HS-5 (cell line): ENCODE data around the gene MLYCD.

Experiments
- DNase-seq: peaks from one replicate; pipeline ENCODE4 v3.0.0-alpha.2; 2012; ENCODE audit warnings: low read depth

The MLYCD gene

DNA sequence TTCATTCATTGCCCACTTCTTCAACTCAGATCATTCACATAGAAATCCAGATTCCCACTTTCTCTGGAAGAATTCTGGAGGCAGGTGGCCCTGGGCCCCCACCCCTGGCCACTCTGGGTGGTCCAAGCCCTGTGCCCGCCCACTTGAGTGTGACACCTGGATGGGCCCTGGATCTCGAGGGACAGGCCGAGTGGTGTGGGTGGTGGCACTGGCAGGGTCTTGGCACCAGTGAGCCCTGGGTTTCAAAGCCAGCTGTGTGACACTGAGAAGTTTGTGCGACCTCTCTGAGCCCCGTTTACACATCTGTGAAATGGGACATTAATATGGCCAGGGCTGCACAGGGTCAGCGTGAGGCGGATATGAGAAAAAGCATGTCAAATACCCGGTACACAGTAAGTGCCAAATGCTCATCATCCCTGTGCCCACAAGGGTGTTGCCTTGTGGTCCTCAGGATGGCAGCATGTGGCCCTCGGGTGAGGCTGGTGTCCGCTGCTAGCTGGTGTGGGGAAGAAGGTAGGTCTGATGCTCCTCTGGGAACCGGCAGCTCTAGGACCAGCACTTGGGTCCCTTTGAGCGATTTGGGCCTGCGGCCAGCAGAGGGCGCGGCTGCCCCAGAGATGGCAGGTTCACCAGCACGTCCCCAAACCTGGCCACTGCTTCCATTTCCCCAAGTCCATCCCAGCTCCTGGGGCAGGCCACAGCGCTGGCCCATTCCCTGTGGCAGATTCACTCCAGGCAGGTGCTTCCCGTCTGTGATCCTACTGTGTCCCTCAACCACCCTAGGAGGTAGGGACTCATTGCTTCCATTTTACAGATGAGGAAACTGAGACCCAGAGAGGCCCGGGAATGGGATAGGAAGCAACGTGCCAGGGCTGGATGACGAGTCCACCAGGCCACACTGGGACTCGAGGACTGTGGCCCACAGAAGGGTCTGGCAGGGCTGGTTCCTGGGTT is 57.7 kb downstream of the MLYCD start:
- DNase-seq, result peak; percentile 0

DNA sequence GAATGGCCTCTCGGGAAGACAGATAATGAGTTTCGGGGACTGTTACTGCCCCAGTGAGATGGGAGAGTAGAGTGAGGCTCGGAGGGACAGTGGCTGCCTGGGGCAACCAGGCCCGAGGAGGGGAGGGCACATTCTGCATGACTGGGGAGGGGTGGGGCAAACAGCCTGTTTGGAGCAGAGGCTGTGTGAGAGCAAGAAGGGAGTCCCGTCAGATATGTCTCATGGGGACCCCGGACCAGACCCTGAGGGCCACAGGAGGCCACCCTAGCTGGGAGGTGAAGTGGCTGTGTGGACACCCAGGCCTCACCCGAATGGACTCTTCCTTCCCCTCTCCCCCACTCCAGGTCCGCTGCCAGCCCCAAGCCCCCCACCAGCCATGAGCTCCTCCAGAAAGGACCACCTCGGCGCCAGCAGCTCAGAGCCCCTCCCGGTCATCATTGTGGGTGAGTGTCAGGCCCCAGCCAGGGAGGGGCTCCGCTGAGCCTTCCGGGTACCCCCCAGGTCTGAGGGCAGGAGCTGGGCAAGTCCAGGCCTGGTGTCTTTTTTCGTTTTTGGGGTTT is 58.5 kb downstream of the MLYCD start:
- DNase-seq, result no peak

DNA sequence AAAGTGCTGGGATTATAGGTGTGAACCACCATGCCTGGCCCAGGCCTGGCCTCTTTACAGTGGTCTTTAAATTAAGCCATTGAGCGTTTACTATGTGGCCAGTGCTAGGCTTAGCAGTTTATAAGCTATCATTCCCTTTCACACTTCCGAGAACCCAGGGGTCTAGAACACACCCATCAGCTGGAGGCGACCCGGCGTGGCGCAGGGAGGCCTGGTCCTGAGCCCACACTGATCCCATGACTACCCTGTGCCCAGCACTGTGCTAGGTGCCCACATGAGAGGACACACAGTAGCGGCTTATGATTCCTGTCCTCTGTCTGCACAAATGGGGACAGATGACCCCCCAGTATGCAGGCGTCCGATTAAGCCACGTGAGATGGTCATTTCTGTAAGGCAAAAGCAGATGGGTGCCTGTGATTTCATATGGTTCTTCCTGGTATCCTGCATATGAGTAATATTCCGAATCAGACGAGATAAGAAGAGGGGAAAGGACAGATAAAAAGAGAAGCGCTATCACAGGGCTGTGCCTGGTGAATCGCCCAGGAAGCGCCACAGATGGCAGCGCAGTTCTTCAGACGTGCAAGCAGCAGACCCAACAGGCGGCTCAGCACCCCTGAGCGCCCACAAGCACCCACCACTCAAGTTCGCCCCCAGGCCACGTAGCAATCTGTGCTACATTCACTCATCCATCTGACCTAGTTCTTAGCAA is 59.4 kb downstream of the MLYCD start:
- no peak for DNase-seq

DNA sequence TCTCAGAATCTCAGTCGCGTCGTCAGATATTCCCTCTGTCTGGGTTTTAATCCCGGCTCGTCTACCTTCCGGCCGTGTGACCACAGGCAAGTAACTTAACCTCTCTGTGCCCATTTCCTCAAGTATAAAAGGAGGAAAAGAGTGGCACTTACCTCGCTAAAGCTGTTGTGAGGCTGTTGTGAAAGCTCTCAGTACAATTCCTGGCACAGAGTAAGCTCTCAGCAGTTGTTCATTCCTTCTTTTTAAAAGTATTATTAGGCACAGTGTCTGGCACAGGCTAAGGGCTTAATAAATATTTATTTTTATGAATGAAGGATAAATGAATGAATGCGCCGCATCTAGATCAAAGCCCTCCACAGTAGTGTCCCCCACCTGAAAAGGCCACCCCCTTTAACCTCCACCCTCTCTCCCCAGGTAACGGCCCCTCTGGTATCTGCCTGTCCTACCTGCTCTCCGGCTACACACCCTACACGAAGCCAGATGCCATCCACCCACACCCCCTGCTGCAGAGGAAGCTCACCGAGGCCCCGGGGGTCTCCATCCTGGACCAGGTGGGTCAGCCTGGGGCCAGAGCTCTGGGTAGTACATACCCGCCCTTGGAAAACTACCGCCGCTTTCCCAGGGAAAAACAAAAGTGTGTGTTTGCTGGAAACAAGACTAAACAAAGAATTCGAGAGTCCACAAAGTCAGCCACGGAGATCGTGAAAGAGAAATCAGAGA is 60.1 kb downstream of the MLYCD start:
- no peak for DNase-seq

DNA sequence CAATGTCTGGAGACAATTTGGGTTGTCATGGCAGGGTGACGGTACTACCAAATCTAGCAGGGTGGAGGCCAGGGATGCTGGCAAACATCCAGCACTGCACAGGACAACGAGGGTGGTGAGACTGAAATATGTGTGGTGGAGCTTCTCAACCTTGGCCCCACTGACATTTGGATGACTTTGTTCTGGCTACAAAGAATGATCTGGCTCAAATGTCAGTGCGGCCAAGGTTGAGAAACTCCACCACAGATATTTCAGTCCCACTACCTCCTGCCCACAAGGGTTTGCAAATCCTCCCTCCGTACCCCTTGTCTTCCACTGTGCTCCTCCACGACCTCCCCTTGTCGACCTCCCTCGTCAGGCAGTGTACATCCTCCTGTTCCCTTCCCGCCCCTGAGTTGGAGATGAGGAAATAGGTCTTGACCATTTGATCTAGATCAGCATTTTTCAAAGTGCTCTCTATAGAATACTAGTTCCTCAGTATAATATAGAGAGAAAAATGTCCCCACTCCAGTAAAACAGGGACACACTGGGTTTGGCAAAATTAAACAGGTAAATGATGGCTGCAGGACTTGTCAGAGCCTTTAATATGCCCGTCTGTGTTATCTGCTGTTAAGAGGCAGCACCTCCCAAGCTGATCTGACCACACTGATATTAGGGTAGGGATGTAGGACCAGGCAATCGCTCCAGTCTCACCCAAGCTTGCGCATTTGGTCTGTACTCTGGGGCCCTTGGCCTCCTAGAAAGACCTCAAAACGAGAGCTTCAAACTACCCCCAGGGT is 60.9 kb downstream of the MLYCD start:
- DNase-seq, result no peak

DNA sequence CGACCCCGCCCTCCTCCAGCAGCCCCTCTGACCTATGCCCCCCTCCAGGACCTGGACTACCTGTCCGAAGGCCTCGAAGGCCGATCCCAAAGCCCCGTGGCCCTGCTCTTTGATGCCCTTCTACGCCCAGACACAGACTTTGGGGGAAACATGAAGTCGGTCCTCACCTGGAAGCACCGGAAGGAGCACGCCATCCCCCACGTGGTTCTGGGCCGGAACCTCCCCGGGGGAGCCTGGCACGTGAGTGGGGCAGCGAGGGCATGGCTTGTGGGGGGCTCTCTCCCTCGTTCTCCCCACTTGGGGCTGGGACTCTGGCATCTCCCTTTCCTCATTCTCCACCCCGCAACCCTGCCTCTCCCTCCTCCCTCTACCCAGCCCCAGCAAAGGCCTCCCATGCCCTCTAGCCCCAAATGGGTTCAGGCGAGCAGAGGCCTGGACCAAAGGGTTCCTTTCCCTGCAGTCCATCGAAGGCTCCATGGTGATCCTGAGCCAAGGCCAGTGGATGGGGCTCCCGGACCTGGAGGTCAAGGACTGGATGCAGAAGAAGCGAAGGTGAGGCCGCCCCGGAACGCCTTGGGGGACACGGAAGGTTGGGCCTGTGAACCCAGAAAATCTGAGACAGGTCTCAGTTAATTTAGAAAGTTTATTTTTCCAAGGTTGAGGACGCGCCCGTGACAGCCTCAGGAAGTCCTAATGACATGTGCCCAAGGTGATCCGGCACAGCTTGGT is 61.8 kb downstream of the MLYCD start:
- no peak for DNase-seq

DNA sequence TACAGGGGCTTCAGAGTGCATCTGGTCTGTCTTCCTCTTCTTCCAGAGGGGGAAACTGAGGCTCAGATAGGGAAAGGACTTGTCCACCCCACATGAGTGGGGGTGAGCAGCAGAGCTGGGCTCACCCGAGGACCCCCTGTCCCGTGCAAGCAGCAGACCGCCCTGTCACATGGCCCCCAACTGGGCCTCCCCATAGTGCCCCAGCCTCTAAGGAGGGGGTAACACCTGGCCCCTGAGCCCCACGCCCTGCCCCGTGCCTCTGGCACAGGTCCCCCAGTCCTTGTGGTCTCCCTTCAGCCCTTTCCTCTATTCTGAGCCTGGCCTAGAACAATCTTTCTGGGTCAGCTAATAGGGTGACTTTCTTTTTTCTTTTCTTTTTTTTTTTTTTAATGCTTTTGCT is 62.7 kb downstream of the MLYCD start:
- no peak for DNase-seq

DNA sequence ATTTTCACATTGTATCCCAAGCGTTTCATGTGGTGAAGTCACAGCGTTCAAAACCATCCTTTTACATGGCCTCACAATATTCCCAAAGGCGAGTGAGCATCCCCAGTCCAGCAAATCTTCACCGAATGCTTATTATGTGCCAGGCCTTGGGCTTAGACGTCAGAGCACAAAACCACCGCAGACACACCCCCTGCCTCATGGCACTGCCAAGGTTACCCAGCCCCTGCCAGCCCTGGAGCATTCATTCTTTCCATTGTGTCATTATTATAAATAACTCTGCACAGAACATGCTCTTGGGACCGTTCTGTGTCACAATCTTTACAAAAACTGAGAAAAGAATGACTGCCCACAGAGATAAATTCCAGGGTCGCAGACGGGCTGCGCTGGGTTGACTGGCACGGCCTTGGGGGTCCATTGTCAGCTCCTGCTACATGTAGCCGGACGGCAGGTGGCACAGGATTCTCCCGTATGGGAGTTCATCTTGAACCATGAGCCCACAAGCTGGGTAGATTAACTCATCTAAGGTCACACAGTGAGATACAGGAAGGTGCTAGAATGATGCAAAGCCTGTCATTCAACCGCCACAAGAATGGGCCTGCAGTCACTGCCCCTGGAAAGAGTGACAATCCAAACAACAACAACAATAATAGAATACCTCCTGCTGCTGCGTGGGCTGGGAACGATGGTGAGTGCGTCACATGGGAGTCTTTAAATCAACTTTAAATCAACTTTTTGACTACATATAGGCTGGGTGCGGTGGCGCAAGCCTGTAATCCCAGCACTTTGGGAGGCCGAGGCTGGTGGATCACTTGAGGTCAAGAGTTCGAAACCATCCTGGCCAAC is 64.6 kb downstream of the MLYCD start:
- no peak for DNase-seq

DNA sequence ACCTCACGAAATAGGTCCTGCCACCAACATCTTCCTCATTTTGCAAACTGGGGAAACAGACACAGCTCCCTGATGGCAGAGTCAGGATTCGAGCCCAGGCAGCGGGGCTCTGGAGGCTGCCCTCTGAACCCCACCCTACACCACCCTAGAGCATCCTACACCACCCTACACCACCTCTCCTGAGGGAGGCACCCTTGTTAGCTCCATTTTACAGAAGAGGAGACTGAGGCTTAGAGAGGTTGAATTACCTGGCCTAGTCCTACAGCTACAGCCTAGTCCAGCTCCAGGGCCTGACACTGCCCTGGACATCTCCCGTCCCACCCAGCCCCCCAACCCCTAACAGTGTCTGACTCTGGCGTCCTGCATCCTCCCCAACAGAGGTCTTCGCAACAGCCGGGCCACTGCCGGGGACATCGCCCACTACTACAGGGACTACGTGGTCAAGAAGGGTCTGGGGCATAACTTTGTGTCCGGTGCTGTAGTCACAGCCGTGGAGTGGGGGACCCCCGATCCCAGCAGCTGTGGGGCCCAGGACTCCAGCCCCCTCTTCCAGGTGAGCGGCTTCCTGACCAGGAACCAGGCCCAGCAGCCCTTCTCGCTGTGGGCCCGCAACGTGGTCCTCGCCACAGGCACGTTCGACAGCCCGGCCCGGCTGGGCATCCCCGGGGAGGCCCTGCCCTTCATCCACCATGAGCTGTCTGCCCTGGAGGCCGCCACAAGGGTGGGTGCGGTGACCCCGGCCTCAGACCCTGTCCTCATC is 65.9 kb downstream of the MLYCD start:
- DNase-seq, result no peak

DNA sequence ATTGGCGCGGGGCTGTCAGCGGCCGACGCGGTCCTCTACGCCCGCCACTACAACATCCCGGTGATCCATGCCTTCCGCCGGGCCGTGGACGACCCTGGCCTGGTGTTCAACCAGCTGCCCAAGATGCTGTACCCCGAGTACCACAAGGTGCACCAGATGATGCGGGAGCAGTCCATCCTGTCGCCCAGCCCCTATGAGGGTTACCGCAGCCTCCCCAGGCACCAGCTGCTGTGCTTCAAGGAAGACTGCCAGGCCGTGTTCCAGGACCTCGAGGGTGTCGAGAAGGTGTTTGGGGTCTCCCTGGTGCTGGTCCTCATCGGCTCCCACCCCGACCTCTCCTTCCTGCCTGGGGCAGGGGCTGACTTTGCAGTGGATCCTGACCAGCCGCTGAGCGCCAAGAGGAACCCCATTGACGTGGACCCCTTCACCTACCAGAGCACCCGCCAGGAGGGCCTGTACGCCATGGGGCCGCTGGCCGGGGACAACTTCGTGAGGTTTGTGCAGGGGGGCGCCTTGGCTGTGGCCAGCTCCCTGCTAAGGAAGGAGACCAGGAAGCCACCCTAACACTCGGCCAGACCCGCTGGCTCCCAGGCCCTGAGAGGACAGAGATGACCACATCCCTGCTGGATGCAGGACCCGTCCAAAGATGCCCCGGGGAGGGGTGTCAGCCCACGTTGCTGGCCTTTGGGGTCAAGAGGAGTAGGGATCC is 66.7 kb downstream of the MLYCD start:
- no peak for DNase-seq

DNA sequence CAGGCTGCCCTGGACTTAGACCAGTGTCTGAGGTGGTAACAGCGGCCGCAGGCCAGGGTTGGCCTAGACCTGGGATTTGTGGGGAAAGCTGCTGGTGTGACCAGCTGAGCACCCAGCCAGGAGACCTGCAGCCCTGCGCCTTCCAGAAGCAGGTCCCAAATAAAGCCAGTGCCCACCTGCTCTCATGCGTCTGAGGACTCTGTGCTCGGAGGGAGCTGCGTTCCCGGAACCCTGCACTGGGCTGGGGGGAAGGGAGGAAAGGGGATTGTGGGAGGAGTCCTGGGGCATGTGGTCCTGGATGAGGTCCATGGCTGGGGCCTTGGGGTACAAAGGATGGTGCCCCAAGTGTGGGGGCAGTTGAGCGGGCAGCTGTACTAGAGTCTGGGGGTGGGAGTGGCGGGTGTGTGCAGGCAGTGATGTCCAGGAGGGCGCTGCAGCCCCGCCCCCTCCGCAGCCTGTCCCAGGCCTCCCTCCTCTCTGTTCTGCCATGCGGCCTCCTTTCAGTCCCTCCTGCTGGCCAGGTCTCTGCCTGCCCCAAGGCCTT is 67.3 kb downstream of the MLYCD start:
- DNase-seq, result no peak

DNA sequence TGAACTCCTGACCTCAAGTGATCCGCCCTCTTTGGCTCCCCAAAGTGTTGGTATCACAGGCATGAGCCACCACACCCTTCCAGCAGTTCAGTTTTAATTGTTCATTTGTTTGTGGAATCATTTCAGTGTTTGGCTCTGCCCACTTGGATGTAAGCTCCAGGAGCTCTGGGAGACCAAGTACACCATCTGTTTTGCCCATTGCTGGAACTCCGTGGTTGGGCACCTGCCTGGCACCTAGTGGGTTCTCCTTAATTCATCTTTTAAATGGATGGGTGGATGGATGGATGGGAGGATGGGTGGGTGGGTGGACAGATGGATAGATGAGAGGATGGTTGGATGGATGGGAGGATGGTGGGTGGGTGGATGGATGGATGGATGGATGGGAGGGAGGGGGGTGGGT is 68.2 kb downstream of the MLYCD start:
- DNase-seq, result no peak

DNA sequence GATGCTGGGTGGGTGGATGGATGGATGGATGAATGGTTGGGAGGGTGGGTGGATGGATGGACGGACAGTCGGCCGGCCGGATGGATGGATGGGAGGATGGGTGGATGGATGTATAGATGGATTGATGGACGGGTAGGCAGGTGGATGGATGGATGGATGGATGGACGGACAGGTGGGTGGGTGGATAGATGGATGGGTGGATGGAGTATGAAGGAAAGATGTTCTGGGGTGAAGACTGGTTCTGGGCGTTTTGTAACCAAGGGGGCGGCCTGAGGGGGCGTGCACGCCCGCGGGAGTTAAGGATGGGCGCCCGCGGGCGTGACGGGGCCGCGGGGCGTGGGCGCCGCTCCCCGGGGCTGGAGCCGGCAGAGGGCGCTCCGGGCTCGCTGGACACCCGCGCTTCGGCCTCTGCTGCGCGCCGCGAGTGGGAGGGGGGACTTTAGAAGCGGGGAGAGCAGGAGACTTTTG is 69.0 kb downstream of the MLYCD start, which contains the start of gene NECAB2:
NECAB2 (plus strand) TSS at position 407 of the 468 bp plus-strand sequence. CDS start 405 bp downstream, outside the sequence.
- no peak for DNase-seq

DNA sequence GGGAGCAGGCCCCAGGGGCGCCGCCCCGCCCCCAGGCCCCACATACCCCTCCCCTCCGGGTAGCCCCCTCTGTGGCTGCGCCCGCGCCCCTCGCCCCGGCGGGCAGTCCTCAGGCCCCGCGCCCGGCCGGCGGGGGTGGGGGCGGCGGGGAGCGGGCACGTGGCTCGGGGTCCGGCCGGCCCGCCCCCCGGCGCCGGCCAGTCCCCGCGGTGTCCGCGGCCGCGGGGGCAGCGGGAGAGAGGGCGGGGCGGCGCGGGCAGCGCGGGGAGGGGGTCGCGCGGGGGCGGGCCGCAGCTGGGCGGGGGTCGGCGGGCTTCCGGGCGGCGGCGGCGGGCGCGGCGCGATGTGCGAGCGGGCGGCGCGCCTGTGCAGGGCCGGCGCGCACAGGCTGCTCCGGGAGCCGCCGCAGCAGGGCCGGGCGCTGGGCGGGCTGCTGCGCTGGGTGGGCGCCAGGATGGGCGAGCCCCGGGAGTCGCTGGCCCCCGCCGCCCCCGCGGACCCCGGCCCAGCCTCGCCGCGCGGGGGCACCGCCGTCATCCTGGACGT is 69.5 kb downstream of the MLYCD start:
- DNase-seq, result no peak

DNA sequence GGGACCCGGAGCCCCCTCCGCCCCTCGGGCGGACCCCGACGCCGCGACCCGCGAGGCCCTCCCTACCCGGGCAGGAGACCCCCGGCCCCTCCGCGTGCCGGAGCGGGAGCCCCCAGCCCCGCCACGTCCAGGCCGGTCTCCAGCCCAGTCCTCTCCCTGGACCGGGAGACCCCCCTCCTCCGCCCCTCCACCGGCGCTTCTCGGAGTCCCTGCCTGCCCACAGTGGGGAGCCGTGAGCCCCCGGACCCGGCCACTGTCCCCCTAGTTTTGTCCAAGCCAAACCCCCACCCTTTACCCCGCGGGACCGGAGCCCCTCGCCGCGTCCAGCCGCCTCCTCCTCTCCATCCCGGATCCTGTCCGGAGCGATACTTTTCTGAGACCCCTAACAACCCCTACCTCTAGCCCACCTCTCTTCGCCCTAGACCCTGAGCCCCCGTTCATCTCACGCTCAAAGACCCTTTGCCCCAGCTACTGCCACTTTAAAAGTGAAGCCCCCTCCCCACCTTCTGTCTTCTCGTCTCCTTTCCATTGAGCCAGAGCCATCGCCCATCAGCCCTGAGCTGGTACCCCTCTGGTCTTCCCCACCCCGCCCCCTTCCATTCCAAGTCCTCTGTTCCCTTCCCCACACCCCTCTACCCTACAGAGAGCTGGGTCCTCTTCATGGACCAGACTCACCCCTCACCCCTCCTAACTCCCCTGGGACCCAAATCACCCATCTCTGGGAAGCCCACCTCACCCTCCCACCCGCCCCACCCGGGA is 70.2 kb downstream of the MLYCD start:
- no peak for DNase-seq

DNA sequence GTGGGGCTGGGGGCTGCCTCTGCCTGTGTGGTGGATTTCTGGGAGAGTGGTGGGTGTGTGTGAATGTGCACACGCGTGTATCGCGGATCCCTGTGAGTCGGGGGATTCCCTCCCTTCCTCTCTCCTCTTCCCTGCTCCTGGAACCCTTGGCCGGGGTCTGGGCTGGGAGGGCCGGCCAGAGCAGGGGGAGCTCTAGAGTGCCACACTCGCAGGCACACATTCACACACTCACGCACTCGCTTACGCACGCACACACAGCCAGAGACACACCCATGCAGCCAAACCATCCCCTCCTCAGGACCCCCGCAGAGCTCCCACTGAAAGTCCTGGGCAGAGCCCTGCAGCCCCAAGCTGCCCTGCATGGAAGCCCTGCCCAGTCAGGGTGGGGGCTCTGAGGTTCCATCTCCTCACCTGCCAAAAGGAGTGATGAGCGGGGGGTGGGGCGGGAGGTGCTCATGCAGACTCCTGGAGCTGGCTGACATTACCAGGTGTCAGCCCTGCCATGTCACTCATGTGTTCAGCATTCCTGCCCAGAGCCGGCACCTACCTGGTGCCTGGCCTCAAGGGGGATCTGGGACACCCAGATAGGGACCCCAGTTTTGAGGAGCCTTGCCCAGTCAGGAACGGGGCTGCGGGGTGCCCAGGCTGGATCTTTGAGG is 71.0 kb downstream of the MLYCD start:
- DNase-seq, result no peak
